HEK293 (cell line): Measurements from ENCODE around the gene MYO1C.
A peak's percentile ranks its signal among the peaks of the same experiment; 100 is the strongest.

Source experiments
- CTCF ChIA-PET: fragments of 350-600 bp; formaldehyde crosslinking; extraction: SDS; loops from one replicate; lab custom pipeline; 2021; ENCODE audit warnings: antibody characterized with exemption; lab: Yijun Ruan, JAX
- POLR2A ChIA-PET: fragments of 300-600 bp; formaldehyde crosslinking; extraction: SDS; loops from one replicate; lab custom pipeline; 2020; ENCODE audit warnings: antibody characterized with exemption, inconsistent platforms; lab: Yijun Ruan, JAX
- H3K27ac ChIP-seq: fragments of 200-500 bp; sonication (Bioruptor generic); 2 replicates; pipeline ENCODE4 v1.5.1; 2014; ENCODE audit warnings: low read depth, low read length, control low read depth, inconsistent platforms; ENCODE audit errors: extremely low read depth
- H3K36me3 ChIP-seq, 2 experiments: fragments of 200-500 bp in 1 of 2; sonication (Bioruptor generic) in 1 of 2; 1 replicate in 1 of 2; 2 replicates in 1 of 2; pipeline ENCODE4 v1.5.1; 2014 to 2017; ENCODE audit warnings: inconsistent platforms in 2 of 2, low read length in 2 of 2; ENCODE audit not compliant: control insufficient read depth in 2 of 2, insufficient read depth in 1 of 2
- H3K4me1 ChIP-seq: fragments of 200-500 bp; sonication (Bioruptor generic); 2 replicates; pipeline ENCODE4 v1.5.1; 2014; ENCODE audit warnings: mild to moderate bottlenecking, low read length, inconsistent platforms; ENCODE audit not compliant: control insufficient read depth, insufficient read depth
- H3K4me3 ChIP-seq: 2 replicates; pipeline ENCODE4 v1.5.1; 2011; ENCODE audit warnings: low read depth, mild to moderate bottlenecking, control low read depth, low read length, moderate library complexity
- H3K9me3 ChIP-seq: fragments of 200-500 bp; sonication (Bioruptor generic); 2 replicates; pipeline ENCODE4 v1.5.1; 2014; ENCODE audit warnings: low read depth, low read length, inconsistent platforms; ENCODE audit not compliant: control insufficient read depth, insufficient read depth
- GFI1B ChIP-seq: fragments of 450-650 bp; formaldehyde crosslinking; IDR thresholded peaks from 2 replicates; pipeline ENCODE4 v1.5.1; 2016; ENCODE audit warnings: missing biosample characterization, missing genetic modification characterization
- PBX3 ChIP-seq: sonication (generic); formaldehyde crosslinking; IDR thresholded peaks from 2 replicates; pipeline ENCODE4 v1.8.1; 2022; ENCODE audit warnings: mild to moderate bottlenecking, moderate library complexity, missing genetic modification reagents
- PRDM1 ChIP-seq: fragments of 450-650 bp; formaldehyde crosslinking; IDR thresholded peaks from 2 replicates; pipeline ENCODE4; 2016; ENCODE audit warnings: missing biosample characterization, missing genetic modification characterization
- PRDM10 ChIP-seq: fragments of 450-650 bp; formaldehyde crosslinking; IDR thresholded peaks from 2 replicates; pipeline ENCODE4 v1.5.1; 2016; ENCODE audit warnings: missing biosample characterization, missing genetic modification characterization
- SP7 ChIP-seq: fragments of 450-650 bp; formaldehyde crosslinking; IDR thresholded peaks from 2 replicates; pipeline ENCODE4 v1.5.1; 2016; ENCODE audit warnings: missing biosample characterization, missing genetic modification characterization
- ZBTB1 ChIP-seq: fragments of 450-650 bp; formaldehyde crosslinking; IDR thresholded peaks from 2 replicates; pipeline ENCODE4 v1.5.1; 2016; ENCODE audit warnings: missing biosample characterization, missing genetic modification characterization
- ZBTB17 ChIP-seq: fragments of 450-650 bp; formaldehyde crosslinking; IDR thresholded peaks from 2 replicates; pipeline ENCODE4 v1.5.1; 2016; ENCODE audit warnings: missing biosample characterization, missing genetic modification characterization
- ZBTB20 ChIP-seq: fragments of 450-650 bp; formaldehyde crosslinking; IDR thresholded peaks from 2 replicates; pipeline ENCODE4 v1.5.1; 2016; ENCODE audit warnings: missing biosample characterization, missing genetic modification characterization
- ZBTB48 ChIP-seq: fragments of 450-650 bp; formaldehyde crosslinking; IDR thresholded peaks from 2 replicates; pipeline ENCODE4 v1.5.1; 2016; ENCODE audit warnings: missing biosample characterization, missing genetic modification characterization
- ZFP69B ChIP-seq: fragments of 450-650 bp; formaldehyde crosslinking; IDR thresholded peaks from 2 replicates; pipeline ENCODE4 v1.5.1; 2016; ENCODE audit warnings: missing biosample characterization, missing genetic modification characterization
- ZNF10 ChIP-seq: fragments of 450-650 bp; formaldehyde crosslinking; IDR thresholded peaks from 2 replicates; pipeline ENCODE4 v1.5.1; 2017; ENCODE audit warnings: missing biosample characterization, missing genetic modification characterization
- ZNF140 ChIP-seq: fragments of 450-650 bp; formaldehyde crosslinking; IDR thresholded peaks from 2 replicates; pipeline ENCODE4 v1.5.1; 2016; ENCODE audit warnings: missing biosample characterization, missing genetic modification characterization
- ZNF19 ChIP-seq: fragments of 450-650 bp; formaldehyde crosslinking; IDR thresholded peaks from 2 replicates; pipeline ENCODE4; 2016; ENCODE audit warnings: missing biosample characterization, missing genetic modification characterization, low read depth
- ZNF202 ChIP-seq: fragments of 450-650 bp; formaldehyde crosslinking; IDR thresholded peaks from 2 replicates; pipeline ENCODE4 v1.5.1; 2016; ENCODE audit warnings: missing biosample characterization, missing genetic modification characterization, borderline replicate concordance
- ZNF221 ChIP-seq: fragments of 450-650 bp; formaldehyde crosslinking; IDR thresholded peaks from 2 replicates; pipeline ENCODE4 v1.5.1; 2017; ENCODE audit warnings: missing biosample characterization, missing genetic modification characterization, borderline replicate concordance
- ZNF404 ChIP-seq: fragments of 450-650 bp; formaldehyde crosslinking; IDR thresholded peaks from 2 replicates; pipeline ENCODE4 v1.5.1; 2017; ENCODE audit warnings: missing biosample characterization, missing genetic modification characterization
- ZNF530 ChIP-seq: fragments of 450-650 bp; formaldehyde crosslinking; IDR thresholded peaks from 2 replicates; pipeline ENCODE4 v1.5.1; 2016; ENCODE audit warnings: low read depth, missing biosample characterization, missing genetic modification characterization
- ZNF600 ChIP-seq: fragments of 450-650 bp; formaldehyde crosslinking; IDR thresholded peaks from 2 replicates; pipeline ENCODE4 v1.5.1; 2016; ENCODE audit warnings: missing biosample characterization, missing genetic modification characterization
- ZNF660 ChIP-seq: fragments of 450-650 bp; IDR thresholded peaks from 2 replicates; pipeline ENCODE4 v1.5.1; 2018; ENCODE audit warnings: missing biosample characterization, mild to moderate bottlenecking, missing genetic modification characterization
- ZNF704 ChIP-seq: fragments of 450-650 bp; formaldehyde crosslinking; IDR thresholded peaks from 2 replicates; pipeline ENCODE4 v1.5.1; 2016; ENCODE audit warnings: missing biosample characterization, missing genetic modification characterization

Gene MYO1C

GRCh38 chr17:1423456-1424135 lies 68.9 kb downstream of the MYO1C start:
- no peaks in the 10 kb centered on the region; the same call in 1 of the 2 replicates for H3K4me1 ChIP-seq
- peak overlapping the region; percentile 8; the same call in 1 of the 2 replicates for H3K27ac ChIP-seq
- H3K9me3 ChIP-seq = no peaks in the 10 kb centered on the region
- no peak overlapping the region for H3K4me3 ChIP-seq
- H3K36me3 ChIP-seq = peaks cover 37 to 62% of the 10 kb centered on the region in 2 experiments
- TF ChIP-seq PRDM1 (tag by site-specific recombination) = peak; percentile 93
- TF ChIP-seq ZBTB48 = no peak
- POLR2A ChIA-PET = interaction anchor here (0.6 to 1.7 kb wide), 5 partner anchors 9 to 84 kb away, joined by 3 to 6 read pairs (median 4); partner anchors contain the start of gene YWHAE
- CTCF ChIA-PET = interaction anchor here (0.6 to 2.1 kb wide), 5 partner anchors 9 to 1008 kb away, joined by 3 to 7 read pairs (median 4); no protein-coding TSS in a partner anchor

GRCh38 chr17:1422885-1423284 lies 69.6 kb downstream of the MYO1C start:
- H3K4me1 ChIP-seq = no peaks in the 10 kb centered on the region; the same call in 1 of the 2 replicates
- H3K36me3 ChIP-seq = peaks cover 34 to 65% of the 10 kb centered on the region in 2 experiments
- TF ChIP-seq ZNF530 (no peak), ZBTB17 (tag by site-specific recombination) (peak; percentile 87), ZNF660 (tag by site-specific recombination) (0 out of 2 replicates have a peak, but pooled peaks have one; percentile 16), ZNF600 (tag by site-specific recombination) (peak; percentile 88), PBX3 (CRISPR knock-in tag) (no peak), ZNF10 (tag by site-specific recombination) (peak; percentile 18; the same call in 1 of the 2 replicates), GFI1B (tag by site-specific recombination) (peak; percentile 63; the same call in 1 of the 2 replicates), SP7 (tag by site-specific recombination) (peak; percentile 55)
- no peak overlapping the region for H3K4me3 ChIP-seq
- CTCF ChIA-PET = interaction anchor here (0.6 to 0.7 kb wide), 2 partner anchors 12 to 41 kb away, joined by 3 to 4 read pairs; no protein-coding TSS in a partner anchor
- peak overlapping the region; percentile 39; the same call in 1 of the 2 replicates for H3K27ac ChIP-seq
- no peaks in the 10 kb centered on the region for H3K9me3 ChIP-seq
- POLR2A ChIA-PET = interaction anchor here (1.6 to 1.7 kb wide), 2 partner anchors 8 to 23 kb away, joined by 4 to 6 read pairs; partner anchors contain the start of gene YWHAE

GRCh38 chr17:1421470-1421869 lies 71.0 kb downstream of the MYO1C start:
- no peak overlapping the region for H3K4me3 ChIP-seq
- ChIA-PET CTCF (no interaction called here), POLR2A (no interaction called here)
- peaks cover 33 to 62% of the 10 kb centered on the region in 2 experiments for H3K36me3 ChIP-seq
- H3K9me3 ChIP-seq = no peaks in the 10 kb centered on the region
- TF ChIP-seq PRDM10 (no peak), ZNF19 (tag by site-specific recombination) (no peak), ZFP69B (tag by site-specific recombination) (no peak), ZNF704 (tag by site-specific recombination) (no peak), ZNF404 (no peak), ZBTB1 (tag by site-specific recombination) (no peak), ZBTB20 (no peak), ZNF221 (tag by site-specific recombination) (no peak), ZNF202 (tag by site-specific recombination) (no peak), ZNF660 (tag by site-specific recombination) (no peak), ZNF140 (tag by site-specific recombination) (no peak)
- H3K4me1 ChIP-seq = no peaks in the 10 kb centered on the region; the same call in 1 of the 2 replicates
- H3K27ac ChIP-seq = no peak overlapping the region
